HCT116 (cell line): ENCODE results near the gene GPR65.

ENCODE experiments used
- CEBPB ChIP-seq: IDR thresholded peaks from 2 replicates; pipeline ENCODE4 v1.6.1; 2012; ENCODE audit warnings: low read depth
- EZH2 ChIP-seq: fragments of 200-600 bp; sonication (generic); IDR thresholded peaks from 2 replicates; pipeline ENCODE4 v1.6.1; 2017; ENCODE audit warnings: antibody characterized with exemption, mixed run types
- EZH2phosphoT487 ChIP-seq: fragments of 200-600 bp; IDR thresholded peaks from 2 replicates; pipeline ENCODE4 v1.6.1; 2018; ENCODE audit warnings: antibody characterized with exemption, borderline replicate concordance
- POLR2A ChIP-seq: IDR thresholded peaks from 2 replicates; pipeline ENCODE4 v1.7.0; 2011; ENCODE audit warnings: borderline replicate concordance; ENCODE audit not compliant: insufficient read depth, insufficient read length; ENCODE audit errors: extremely low read depth
- POLR2AphosphoS5 ChIP-seq: IDR thresholded peaks from 2 replicates; pipeline ENCODE4 v1.6.1; 2011; ENCODE audit warnings: mild to moderate bottlenecking, low read depth, low read length, moderate library complexity
- SP1 ChIP-seq: IDR thresholded peaks from 2 replicates; pipeline ENCODE4 v1.6.1; 2012; ENCODE audit warnings: low read depth
- SRF ChIP-seq: IDR thresholded peaks from 2 replicates; pipeline ENCODE4 v1.6.1; 2012; ENCODE audit warnings: low read depth
- TCF7L2 ChIP-seq: IDR thresholded peaks from 2 replicates; pipeline ENCODE4 v1.7.0; 2011; ENCODE audit warnings: borderline replicate concordance, inconsistent platforms; ENCODE audit not compliant: insufficient read depth, insufficient read length; ENCODE audit errors: extremely low read depth
- TF ChIP-seq, protein P1 (sequence below), 3 experiments: fragments of 200-600 bp in 1 of 3; sonication (generic) in 1 of 3; IDR thresholded peaks in 2 of 3; conservative IDR thresholded peaks in 1 of 3; 2 replicates each; pipeline ENCODE4 v1.5.1; 2012 to 2017; ENCODE audit warnings: low read depth in 2 of 3, low read length in 2 of 3, antibody characterized with exemption in 1 of 3, borderline replicate concordance in 1 of 3, control low read depth in 1 of 3, mild to moderate bottlenecking in 1 of 3, mixed read lengths in 1 of 3, mixed run types in 1 of 3, moderate library complexity in 1 of 3; ENCODE audit not compliant: insufficient read depth in 1 of 3
- TF ChIP-seq, protein P2 (sequence below): IDR thresholded peaks from 2 replicates; pipeline ENCODE4 v1.6.1; 2012
- TF ChIP-seq, protein P3 (sequence below): IDR thresholded peaks from 2 replicates; pipeline ENCODE4 v1.6.1; 2012

DNA sequence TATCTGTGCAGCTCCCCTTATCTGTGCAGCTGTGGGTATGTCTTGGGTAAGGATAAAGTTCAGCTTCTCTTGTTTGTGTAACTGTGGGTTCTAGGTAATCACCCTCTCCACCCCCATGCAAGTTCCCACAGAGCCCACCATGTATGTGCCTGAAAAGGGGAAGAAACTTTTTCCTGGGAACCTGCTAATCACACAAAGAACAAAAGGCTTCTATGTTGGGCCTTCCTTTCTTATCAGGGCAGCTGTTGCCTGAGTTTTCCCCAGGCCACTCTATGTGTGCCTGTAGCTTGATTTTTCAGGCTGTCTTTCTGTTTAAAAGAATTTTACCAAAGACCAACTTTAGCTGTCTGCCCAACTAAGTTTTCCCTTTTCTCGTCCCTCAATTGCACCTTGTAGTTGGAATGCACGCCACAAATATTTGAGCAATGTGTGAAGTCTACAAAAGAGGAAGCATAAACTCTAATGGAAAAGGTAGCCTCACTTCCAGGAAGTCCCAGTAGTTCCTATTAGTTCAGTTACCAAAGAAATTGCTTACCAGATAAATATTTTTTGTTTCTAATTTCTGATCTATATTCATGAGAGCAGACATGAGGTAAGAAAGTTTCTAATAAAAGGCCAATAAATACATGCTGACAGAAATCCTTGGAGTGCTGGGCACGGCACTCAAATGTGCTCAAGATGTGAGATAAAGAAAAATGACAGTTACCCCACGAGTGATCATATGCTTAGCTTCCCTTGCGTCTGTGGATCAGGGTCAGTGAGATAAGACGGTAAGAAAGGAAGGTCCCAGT lies 9.2 kb upstream of the GPR65 start:
- TF ChIP-seq POLR2A (no peak), EZH2 (no peak), SRF (no peak), POLR2AphosphoS5 (no peak), TCF7L2 (no peak), CEBPB (no peak), EZH2phosphoT487 (no peak), SP1 (no peak)
- TF ChIP-seq, protein P1, sequence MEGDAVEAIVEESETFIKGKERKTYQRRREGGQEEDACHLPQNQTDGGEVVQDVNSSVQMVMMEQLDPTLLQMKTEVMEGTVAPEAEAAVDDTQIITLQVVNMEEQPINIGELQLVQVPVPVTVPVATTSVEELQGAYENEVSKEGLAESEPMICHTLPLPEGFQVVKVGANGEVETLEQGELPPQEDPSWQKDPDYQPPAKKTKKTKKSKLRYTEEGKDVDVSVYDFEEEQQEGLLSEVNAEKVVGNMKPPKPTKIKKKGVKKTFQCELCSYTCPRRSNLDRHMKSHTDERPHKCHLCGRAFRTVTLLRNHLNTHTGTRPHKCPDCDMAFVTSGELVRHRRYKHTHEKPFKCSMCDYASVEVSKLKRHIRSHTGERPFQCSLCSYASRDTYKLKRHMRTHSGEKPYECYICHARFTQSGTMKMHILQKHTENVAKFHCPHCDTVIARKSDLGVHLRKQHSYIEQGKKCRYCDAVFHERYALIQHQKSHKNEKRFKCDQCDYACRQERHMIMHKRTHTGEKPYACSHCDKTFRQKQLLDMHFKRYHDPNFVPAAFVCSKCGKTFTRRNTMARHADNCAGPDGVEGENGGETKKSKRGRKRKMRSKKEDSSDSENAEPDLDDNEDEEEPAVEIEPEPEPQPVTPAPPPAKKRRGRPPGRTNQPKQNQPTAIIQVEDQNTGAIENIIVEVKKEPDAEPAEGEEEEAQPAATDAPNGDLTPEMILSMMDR (IDR thresholded peaks at IDR 0.05 in 2 of 3, conservative IDR thresholded peaks at IDR 0.05 in 1 of 3; ENCODE audit: borderline replicate concordance in 1 of 3, insufficient read depth in 1 of 3, low read depth in 2 of 3, low read length in 2 of 3), result no peak
- TF ChIP-seq, protein P2, sequence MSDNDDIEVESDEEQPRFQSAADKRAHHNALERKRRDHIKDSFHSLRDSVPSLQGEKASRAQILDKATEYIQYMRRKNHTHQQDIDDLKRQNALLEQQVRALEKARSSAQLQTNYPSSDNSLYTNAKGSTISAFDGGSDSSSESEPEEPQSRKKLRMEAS, result no peak
- TF ChIP-seq, protein P3, sequence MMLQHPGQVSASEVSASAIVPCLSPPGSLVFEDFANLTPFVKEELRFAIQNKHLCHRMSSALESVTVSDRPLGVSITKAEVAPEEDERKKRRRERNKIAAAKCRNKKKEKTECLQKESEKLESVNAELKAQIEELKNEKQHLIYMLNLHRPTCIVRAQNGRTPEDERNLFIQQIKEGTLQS, result no peak
